K562 (cell line): ENCODE data around the gene GPR176. TPM values are rescaled to one million over a fixed set of nuclear protein-coding genes. Genes with fewer than 3 reads are reported as not detected.

ENCODE experiments used
- ATAC-seq: fragments of 200-7000 bp; cut with Tn5 transposase; 3 replicates; pipeline ENCODE4 v1.9.1; 2020; ENCODE audit warnings: moderate library complexity
- BruUV-seq: library from RNA; stranded (reverse); fragments of 400-500 nt; replicated peaks from 2 replicates; lab custom pipeline; 2021; lab: Mats Ljungman, UMichigan
- CTCF ChIA-PET: fragments of 300-600 bp; formaldehyde crosslinking; extraction: SDS; loops from one replicate; lab custom pipeline; 2021; ENCODE audit warnings: low intra/inter-chr PET ratio; lab: Yijun Ruan, JAX
- POLR2A ChIA-PET: fragments of 300-600, 350-650 bp; sonication (Branson Sonifier 250); formaldehyde crosslinking; extraction: SDS; loops from one replicate; lab custom pipeline; 2021; ENCODE audit warnings: antibody characterized with exemption, inconsistent platforms; lab: Yijun Ruan, JAX
- DNase-seq, 4 experiments: peaks; one replicate each; pipeline versions ENCODE4 v3.0.0 to v3.0.0-alpha.2; 2011 to 2018; ENCODE audit warnings: low spot score in 3 of 4, mixed read lengths in 3 of 4; ENCODE audit errors: extremely low read depth in 1 of 4
- FAIRE-seq: peaks from 2 replicates; lab custom pipeline; 2011; peaks lifted over from hg19 to GRCh38; lab: Jason Lieb, UNC
- H2AFZ ChIP-seq: 2 replicates; pipeline ENCODE4 v1.6.0; 2011; ENCODE audit warnings: low read depth, low read length, control low read depth, inconsistent platforms
- H3K27ac ChIP-seq: fragments of 200-600 bp; 3 replicates; pipeline ENCODE4 v1.8.0; 2011; ENCODE audit warnings: low read depth, mild to moderate bottlenecking, control low read depth, inconsistent platforms, low read length, moderate library complexity, mixed read lengths; ENCODE audit errors: extremely low read depth
- H3K27me3 ChIP-seq, 2 experiments: fragments of 300-600 bp in 1 of 2; 2 replicates in 1 of 2; 3 replicates in 1 of 2; pipeline versions ENCODE4 v1.6.0 to v1.8.0; 2011; ENCODE audit warnings: inconsistent platforms in 2 of 2, low read length in 2 of 2, mild to moderate bottlenecking in 1 of 2, mixed read lengths in 1 of 2, moderate library complexity in 1 of 2; ENCODE audit not compliant: control insufficient read depth in 2 of 2, insufficient read depth in 2 of 2
- H3K36me3 ChIP-seq: fragments of 300-600 bp; 3 replicates; pipeline ENCODE4 v1.8.0; 2011; ENCODE audit warnings: mild to moderate bottlenecking, low read length, inconsistent platforms; ENCODE audit not compliant: control insufficient read depth, insufficient read depth
- H3K4me1 ChIP-seq, 2 experiments: fragments of 200-600 bp in 1 of 2; replicated peaks in 1 of 2; 2 replicates in 1 of 2; 3 replicates in 1 of 2; pipeline versions ENCODE4 v1.5.1 to v1.8.0; 2011; ENCODE audit warnings: inconsistent platforms in 2 of 2, low read length in 2 of 2, mild to moderate bottlenecking in 1 of 2, mixed read lengths in 1 of 2, moderate library complexity in 1 of 2; ENCODE audit not compliant: control insufficient read depth in 2 of 2, insufficient read depth in 2 of 2
- H3K4me2 ChIP-seq: 2 replicates; pipeline ENCODE4 v1.6.1; 2011; ENCODE audit warnings: low read length, control low read depth, inconsistent platforms, mixed read lengths; ENCODE audit not compliant: insufficient read depth
- H3K4me3 ChIP-seq: fragments of 200-600 bp; sonication (generic), shearing (Covaris generic); 2 replicates; pipeline ENCODE4 v1.5.1; 2016; ENCODE audit warnings: control low read depth, inconsistent platforms
- H3K79me2 ChIP-seq: fragments of 200-600 bp; 3 replicates; pipeline ENCODE4 v1.8.0; 2011; ENCODE audit warnings: low read length, inconsistent platforms; ENCODE audit not compliant: control insufficient read depth, insufficient read depth
- H3K9ac ChIP-seq, 2 experiments: 2 replicates each; pipeline versions ENCODE4 v1.6.0 to v1.6.1; 2011; ENCODE audit warnings: low read depth in 2 of 2, low read length in 2 of 2, control low read depth in 1 of 2, inconsistent platforms in 1 of 2, mild to moderate bottlenecking in 1 of 2, mixed read lengths in 1 of 2; ENCODE audit not compliant: insufficient read depth in 1 of 2
- H3K9me1 ChIP-seq: one replicate; pipeline ENCODE4 v1.6.0; 2011; ENCODE audit warnings: inconsistent platforms, mild to moderate bottlenecking, low read length, moderate library complexity; ENCODE audit not compliant: control insufficient read depth, insufficient read depth
- H3K9me3 ChIP-seq: replicated peaks from 2 replicates; pipeline ENCODE4 v1.5.1; 2011; ENCODE audit warnings: low read depth, low read length, inconsistent platforms; ENCODE audit not compliant: control insufficient read depth, insufficient read depth
- H4K20me1 ChIP-seq: replicated peaks from 2 replicates; pipeline ENCODE4 v1.6.1; 2011; ENCODE audit warnings: low read length, inconsistent platforms, mixed read lengths; ENCODE audit not compliant: control insufficient read depth, insufficient read depth
- DIDO1 ChIP-seq: fragments of 450-650 bp; IDR thresholded peaks from 2 replicates; pipeline ENCODE4 v1.6.1; 2016; ENCODE audit warnings: low read depth, missing biosample characterization, missing genetic modification characterization
- ETV6 ChIP-seq, 3 experiments: fragments of 150-350 bp in 1 of 3; sonication (generic) in 1 of 3; formaldehyde crosslinking in 1 of 3; IDR thresholded peaks; 2 replicates each; pipeline versions ENCODE4 v1.6.1 to v1.8.0; 2014 to 2022; ENCODE audit warnings: borderline replicate concordance in 2 of 3, low read depth in 2 of 3, antibody characterized with exemption in 1 of 3, low read length in 1 of 3, mild to moderate bottlenecking in 1 of 3, missing genetic modification reagents in 1 of 3
- HDAC3 ChIP-seq: fragments of 450-650 bp; IDR thresholded peaks from 2 replicates; pipeline ENCODE4 v1.6.1; 2018; ENCODE audit warnings: borderline replicate concordance, mild to moderate bottlenecking, moderate library complexity; ENCODE audit not compliant: partially characterized antibody
- MTA2 ChIP-seq: fragments of 450-650 bp; IDR thresholded peaks from 2 replicates; pipeline ENCODE4 v1.6.1; 2016; ENCODE audit warnings: low read depth
- SMAD4 ChIP-seq: fragments of 250-450 bp; sonication (Bioruptor Pico); conservative IDR thresholded peaks from 2 replicates; pipeline ENCODE4 v1.8.0; 2021; ENCODE audit warnings: inconsistent platforms, mild to moderate bottlenecking, moderate library complexity
- SMC3 ChIP-seq: conservative IDR thresholded peaks from 2 replicates; pipeline ENCODE4 v1.6.1; 2011; ENCODE audit warnings: low read depth, low read length, improper control_type of control experiment; ENCODE audit not compliant: insufficient read depth
- STAT5B ChIP-seq: fragments of 250-450 bp; sonication (Bioruptor Pico); IDR thresholded peaks from 2 replicates; pipeline ENCODE4 v1.8.0; 2021; ENCODE audit warnings: mild to moderate bottlenecking, inconsistent platforms
- U2AF1 ChIP-seq: fragments of 200-400 bp; formaldehyde crosslinking; optimal IDR thresholded peaks from 2 replicates; pipeline ENCODE3; 2017; ENCODE audit warnings: mild to moderate bottlenecking, low read depth, low read length, moderate library complexity
- ZNF717 ChIP-seq: fragments of 250-450 bp; sonication (Bioruptor Pico); IDR thresholded peaks from 2 replicates; pipeline ENCODE4 v1.5.0; 2021
- WGBS: fragments of 100-300 bp; shearing (Covaris generic); methylation state at CpG from one replicate; pipeline ENCODE4 v1.1.6; 2016; ENCODE audit warnings: low coverage, mixed read lengths; ENCODE audit not compliant: insufficient coverage; ENCODE audit errors: missing lambda C conversion rate; 5-methylcytosine and 5-hydroxymethylcytosine counted together
- in situ Hi-C: fragments of 300-500 bp; cut with MboI; formaldehyde crosslinking; loops from 4 replicates; pipeline ENCODE4 v1.15.0; 2018; ENCODE audit warnings: inconsistent platforms, mixed read lengths
- intact Hi-C: fragments of 100-400 bp; cut with micrococcal nuclease; formaldehyde crosslinking; loops from 2 replicates; pipeline ENCODE4 v1.14.2; 2022
- polyA plus RNA-seq, 8 experiments: library from polyadenylated mRNA; depleted of rRNA in 4 of 8; stranded (reverse) in 5 of 8; unstranded in 3 of 8; fragments of >200 nt; fragmentation: Nextera tagmentation in 2 of 8; fragmentation: Illumina TruSeq in 1 of 8; extraction: Ambion mirVana in 2 of 8; extraction: Trizol in 1 of 8; gene quantifications; 2 replicates each; pipeline versions ENCODE4 v1.2.1 to v1.2.3, GENCODE V29; 2011 to 2014; ENCODE audit warnings: inconsistent platforms in 1 of 8, missing spikeins in 1 of 8
- total RNA-seq, 7 experiments: library from RNA; depleted of rRNA in 6 of 7; stranded (reverse); fragments of >200 nt in 6 of 7; fragmentation: Illumina TruSeq in 2 of 7; extraction: Trizol in 2 of 7; gene quantifications; 2 replicates each; pipeline versions ENCODE4 v1.2.1 to v1.2.3, GENCODE V29; 2011 to 2021; ENCODE audit warnings: low replicate concordance in 1 of 7
- TF ChIP-seq, protein P1 (sequence below): fragments of 250-450 bp; sonication (Bioruptor Pico); IDR thresholded peaks from 2 replicates; pipeline ENCODE4 v1.5.0; 2020; ENCODE audit warnings: mild to moderate bottlenecking, borderline replicate concordance
- TF ChIP-seq, protein P2 (sequence below): fragments of 450-650 bp; formaldehyde crosslinking; IDR thresholded peaks from 2 replicates; pipeline ENCODE4 v1.4.0; 2022; ENCODE audit warnings: missing genetic modification characterization
- TF ChIP-seq, protein P3 (sequence below): IDR thresholded peaks from 2 replicates; pipeline ENCODE4 v1.6.1; 2011; ENCODE audit warnings: borderline replicate concordance, low read depth, mild to moderate bottlenecking, moderate library complexity, low read length; ENCODE audit not compliant: insufficient read depth, poor library complexity, severe bottlenecking
- TF ChIP-seq, protein P4 (sequence below): fragments of 150-350 bp; IDR thresholded peaks from 2 replicates; pipeline ENCODE4 v1.6.1; 2014; ENCODE audit warnings: low read depth, mild to moderate bottlenecking, low read length, borderline replicate concordance

The GPR176 gene
- total and polyA plus RNA-seq, 9 of the 15 experiments (the other 6 are each of a cell fraction or from before 2014, with no cell fraction given): 0.03 to 1.2 (median 0.76) TPM

DNA sequence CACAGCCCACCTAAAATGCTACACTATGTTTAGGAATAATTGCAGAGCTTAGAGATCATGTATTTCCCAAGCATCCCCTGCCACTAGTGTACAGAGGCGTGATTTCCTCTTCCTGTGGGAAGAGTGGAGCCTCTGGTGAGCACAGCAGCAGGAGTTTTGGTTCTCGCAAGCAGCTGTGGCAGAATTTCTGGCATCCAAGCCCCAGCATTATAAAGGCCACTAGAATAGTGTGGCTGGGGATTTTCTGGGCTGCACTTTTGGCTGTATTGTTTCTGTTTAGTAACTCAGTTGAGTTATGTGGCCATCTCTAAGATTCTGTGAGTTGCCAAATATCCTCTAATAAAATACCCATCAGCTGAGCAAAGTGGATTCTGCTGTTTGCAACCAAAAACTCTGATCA, 64.7 kb downstream of the GPR176 start:
- Histone ChIP-seq H3K27ac (no peak overlapping the region), H3K79me2 (no peaks in the 10 kb centered on the region), H4K20me1 (no peaks in the 10 kb centered on the region), H3K27me3 (peaks cover 5 to 15% of the 10 kb centered on the region in 2 experiments; a peak in 3 of 5 replicates), H3K9me3 (no peaks in the 10 kb centered on the region), H3K4me3 (no peak overlapping the region), H3K4me1 (no peaks in the 10 kb centered on the region), H3K36me3 (no peaks in the 10 kb centered on the region), H3K4me2 (no peak overlapping the region), H3K9me1 (no peaks in the 10 kb centered on the region), H3K9ac (no peak overlapping the region), H2AFZ (no peak overlapping the region)
- DNase-seq (no peak), ATAC-seq (no peak), FAIRE-seq (no peak)
- WGBS: 6% methylated on average over 2 of the region's 2 CpGs
- in situ Hi-C loops (no loop called here), intact Hi-C loops (no loop called here)
- ChIA-PET CTCF (no interaction called here), POLR2A (no interaction called here)
- BruUV-seq: no TSS peak
- TF ChIP-seq STAT5B (CRISPR knock-in tag): no peak
- TF ChIP-seq ETV6 (IDR thresholded peaks at IDR 0.05; ENCODE audit: borderline replicate concordance in 1 of 2, low read depth in 2 of 2, low read length in 1 of 2): no peak
- TF ChIP-seq ETV6 (CRISPR knock-in tag; IDR thresholded peaks at IDR 0.05; ENCODE audit: borderline replicate concordance): no peak
- TF ChIP-seq DIDO1 (tag): no peak
- TF ChIP-seq, protein P1, sequence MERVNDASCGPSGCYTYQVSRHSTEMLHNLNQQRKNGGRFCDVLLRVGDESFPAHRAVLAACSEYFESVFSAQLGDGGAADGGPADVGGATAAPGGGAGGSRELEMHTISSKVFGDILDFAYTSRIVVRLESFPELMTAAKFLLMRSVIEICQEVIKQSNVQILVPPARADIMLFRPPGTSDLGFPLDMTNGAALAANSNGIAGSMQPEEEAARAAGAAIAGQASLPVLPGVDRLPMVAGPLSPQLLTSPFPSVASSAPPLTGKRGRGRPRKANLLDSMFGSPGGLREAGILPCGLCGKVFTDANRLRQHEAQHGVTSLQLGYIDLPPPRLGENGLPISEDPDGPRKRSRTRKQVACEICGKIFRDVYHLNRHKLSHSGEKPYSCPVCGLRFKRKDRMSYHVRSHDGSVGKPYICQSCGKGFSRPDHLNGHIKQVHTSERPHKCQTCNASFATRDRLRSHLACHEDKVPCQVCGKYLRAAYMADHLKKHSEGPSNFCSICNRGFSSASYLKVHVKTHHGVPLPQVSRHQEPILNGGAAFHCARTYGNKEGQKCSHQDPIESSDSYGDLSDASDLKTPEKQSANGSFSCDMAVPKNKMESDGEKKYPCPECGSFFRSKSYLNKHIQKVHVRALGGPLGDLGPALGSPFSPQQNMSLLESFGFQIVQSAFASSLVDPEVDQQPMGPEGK (CRISPR knock-in tag): no peak
- no peak for TF ChIP-seq SMC3
- TF ChIP-seq MTA2: no peak
- no peak for TF ChIP-seq HDAC3
- TF ChIP-seq, protein P2, sequence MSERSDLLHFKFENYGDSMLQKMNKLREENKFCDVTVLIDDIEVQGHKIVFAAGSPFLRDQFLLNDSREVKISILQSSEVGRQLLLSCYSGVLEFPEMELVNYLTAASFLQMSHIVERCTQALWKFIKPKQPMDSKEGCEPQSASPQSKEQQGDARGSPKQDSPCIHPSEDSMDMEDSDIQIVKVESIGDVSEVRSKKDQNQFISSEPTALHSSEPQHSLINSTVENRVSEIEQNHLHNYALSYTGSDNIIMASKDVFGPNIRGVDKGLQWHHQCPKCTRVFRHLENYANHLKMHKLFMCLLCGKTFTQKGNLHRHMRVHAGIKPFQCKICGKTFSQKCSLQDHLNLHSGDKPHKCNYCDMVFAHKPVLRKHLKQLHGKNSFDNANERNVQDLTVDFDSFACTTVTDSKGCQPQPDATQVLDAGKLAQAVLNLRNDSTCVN (CRISPR knock-in tag): no peak
- TF ChIP-seq U2AF1: no peak
- TF ChIP-seq, protein P3, sequence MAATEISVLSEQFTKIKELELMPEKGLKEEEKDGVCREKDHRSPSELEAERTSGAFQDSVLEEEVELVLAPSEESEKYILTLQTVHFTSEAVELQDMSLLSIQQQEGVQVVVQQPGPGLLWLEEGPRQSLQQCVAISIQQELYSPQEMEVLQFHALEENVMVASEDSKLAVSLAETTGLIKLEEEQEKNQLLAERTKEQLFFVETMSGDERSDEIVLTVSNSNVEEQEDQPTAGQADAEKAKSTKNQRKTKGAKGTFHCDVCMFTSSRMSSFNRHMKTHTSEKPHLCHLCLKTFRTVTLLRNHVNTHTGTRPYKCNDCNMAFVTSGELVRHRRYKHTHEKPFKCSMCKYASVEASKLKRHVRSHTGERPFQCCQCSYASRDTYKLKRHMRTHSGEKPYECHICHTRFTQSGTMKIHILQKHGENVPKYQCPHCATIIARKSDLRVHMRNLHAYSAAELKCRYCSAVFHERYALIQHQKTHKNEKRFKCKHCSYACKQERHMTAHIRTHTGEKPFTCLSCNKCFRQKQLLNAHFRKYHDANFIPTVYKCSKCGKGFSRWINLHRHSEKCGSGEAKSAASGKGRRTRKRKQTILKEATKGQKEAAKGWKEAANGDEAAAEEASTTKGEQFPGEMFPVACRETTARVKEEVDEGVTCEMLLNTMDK: no peak
- TF ChIP-seq, protein P4, sequence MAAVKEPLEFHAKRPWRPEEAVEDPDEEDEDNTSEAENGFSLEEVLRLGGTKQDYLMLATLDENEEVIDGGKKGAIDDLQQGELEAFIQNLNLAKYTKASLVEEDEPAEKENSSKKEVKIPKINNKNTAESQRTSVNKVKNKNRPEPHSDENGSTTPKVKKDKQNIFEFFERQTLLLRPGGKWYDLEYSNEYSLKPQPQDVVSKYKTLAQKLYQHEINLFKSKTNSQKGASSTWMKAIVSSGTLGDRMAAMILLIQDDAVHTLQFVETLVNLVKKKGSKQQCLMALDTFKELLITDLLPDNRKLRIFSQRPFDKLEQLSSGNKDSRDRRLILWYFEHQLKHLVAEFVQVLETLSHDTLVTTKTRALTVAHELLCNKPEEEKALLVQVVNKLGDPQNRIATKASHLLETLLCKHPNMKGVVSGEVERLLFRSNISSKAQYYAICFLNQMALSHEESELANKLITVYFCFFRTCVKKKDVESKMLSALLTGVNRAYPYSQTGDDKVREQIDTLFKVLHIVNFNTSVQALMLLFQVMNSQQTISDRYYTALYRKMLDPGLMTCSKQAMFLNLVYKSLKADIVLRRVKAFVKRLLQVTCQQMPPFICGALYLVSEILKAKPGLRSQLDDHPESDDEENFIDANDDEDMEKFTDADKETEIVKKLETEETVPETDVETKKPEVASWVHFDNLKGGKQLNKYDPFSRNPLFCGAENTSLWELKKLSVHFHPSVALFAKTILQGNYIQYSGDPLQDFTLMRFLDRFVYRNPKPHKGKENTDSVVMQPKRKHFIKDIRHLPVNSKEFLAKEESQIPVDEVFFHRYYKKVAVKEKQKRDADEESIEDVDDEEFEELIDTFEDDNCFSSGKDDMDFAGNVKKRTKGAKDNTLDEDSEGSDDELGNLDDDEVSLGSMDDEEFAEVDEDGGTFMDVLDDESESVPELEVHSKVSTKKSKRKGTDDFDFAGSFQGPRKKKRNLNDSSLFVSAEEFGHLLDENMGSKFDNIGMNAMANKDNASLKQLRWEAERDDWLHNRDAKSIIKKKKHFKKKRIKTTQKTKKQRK: no peak
- no peak for TF ChIP-seq SMAD4 (CRISPR knock-in tag)
- TF ChIP-seq ZNF717: no peak
